Epidermal melanocyte (primary cell): ENCODE data around the gene CDC42BPA.

ENCODE experiments used
- DNase-seq: peaks from one replicate; pipeline ENCODE4 v3.0.0; 2011; ENCODE audit warnings: low spot score; ENCODE audit not compliant: insufficient read length

Gene CDC42BPA

DNA sequence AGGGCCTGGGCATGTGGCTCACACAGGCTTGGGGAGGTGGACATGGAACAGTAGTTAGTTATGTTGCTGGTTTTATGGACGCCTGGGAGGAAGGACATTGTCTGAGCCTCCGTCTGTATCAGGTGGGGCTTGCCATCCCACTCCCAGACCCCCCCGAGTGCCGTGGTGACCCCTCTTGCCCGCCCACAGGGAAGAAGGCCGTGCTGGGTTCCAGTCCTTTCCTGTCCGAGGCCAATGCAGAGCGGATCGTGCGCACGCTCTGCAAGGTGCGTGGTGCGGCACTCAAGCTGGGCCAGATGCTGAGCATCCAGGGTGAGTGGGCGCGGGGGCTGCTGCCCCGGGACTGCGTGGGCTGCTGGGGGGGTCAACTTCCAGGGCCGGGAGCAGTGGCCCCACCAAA lies 336.5 kb downstream of the CDC42BPA start:
- no peak for DNase-seq

DNA sequence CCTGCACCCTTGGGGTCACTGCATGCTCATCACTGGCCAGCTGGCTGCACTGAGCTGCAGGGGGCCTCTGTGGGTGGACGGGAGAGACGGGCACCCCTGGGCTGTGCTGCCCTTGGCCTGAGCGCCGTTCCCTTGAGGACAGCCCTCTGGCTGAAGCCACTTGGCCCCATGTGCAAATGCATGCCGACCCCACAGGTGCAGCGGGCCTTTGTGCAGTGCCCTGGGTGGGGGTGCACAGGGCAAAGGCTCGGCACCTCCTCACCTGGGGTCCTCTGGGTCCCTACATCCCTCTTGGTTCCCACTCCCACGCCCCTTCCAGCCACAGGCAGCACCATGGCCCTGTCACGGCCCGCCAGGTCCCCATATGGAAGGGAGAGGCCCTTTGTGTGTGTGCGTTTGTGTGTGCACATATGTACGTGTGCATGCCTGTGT lies 336.9 kb downstream of the CDC42BPA start:
- DNase-seq = no peak

DNA sequence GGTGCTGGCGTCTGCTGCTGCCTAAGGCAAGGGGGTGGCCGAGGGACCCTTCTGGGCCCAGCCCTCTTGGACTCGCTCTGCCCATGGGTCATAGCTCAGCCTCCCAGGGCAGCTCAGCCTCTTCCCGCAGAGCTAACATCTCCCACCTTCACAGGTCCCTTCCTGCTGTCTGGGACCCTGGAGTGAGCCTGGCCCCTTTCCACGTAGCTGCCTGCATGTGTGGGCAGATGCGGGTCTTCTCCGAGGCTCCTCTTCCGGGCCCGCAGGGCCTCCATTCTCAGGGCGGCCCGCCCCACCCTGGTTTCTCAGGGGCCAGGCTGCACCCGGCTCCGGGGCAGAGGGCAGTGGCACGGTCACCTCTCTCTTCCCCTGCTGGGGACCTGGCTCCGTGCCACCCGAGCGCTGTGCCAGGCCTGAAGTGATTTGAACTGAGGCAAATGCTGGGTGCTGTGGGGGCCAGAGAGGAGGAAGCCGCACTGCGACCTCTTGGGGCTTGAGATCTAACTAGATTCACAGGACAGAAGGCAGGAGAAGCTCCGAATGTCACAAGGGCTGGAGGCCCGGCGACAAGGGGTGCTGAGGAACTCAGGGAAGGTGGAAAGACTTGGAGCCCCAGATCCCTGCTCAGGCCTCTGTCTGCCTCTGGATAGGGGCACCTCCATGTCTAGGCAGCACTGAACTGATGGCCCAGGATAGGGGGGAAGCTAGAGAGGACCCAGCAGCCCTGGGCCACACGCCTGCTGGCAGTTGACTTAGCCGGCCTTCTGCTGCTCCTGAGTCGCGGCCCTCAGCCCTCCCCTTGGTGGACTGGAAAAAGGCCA lies 337.5 kb downstream of the CDC42BPA start:
- DNase-seq = no peak

GRCh38 chr1:226980122-226980560 lies 338.2 kb downstream of the CDC42BPA start:
- no peak for DNase-seq

DNA sequence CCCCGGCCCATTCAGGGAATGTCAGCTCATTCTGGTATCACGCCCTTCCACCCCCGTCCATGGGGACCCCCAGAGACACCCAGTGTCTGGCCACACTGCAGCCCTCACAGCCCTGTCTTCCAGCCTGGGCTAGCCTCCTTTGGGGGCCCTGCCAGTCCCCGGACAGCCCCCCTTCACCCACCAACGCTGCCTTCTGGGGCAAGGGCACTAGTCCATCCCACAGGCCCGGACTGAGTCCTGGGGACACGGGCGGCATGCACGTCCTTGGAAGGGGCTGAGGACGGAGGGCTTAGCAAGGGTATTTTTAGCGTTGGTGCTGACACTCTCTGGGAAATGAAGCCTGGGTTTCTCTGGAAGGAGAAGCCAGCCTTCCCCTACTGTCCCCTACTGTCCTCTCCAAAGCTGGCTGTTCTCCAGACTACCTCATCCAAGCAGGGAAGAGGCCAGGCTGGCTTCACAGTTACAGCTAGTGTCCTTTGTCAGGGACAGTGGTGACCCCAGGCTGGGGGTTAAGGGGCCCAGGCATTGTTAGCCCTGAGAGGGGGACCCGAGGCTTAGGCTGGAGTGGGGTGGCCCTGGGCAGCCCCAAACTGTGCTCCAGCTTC lies 338.7 kb downstream of the CDC42BPA start:
- DNase-seq = no peak

DNA sequence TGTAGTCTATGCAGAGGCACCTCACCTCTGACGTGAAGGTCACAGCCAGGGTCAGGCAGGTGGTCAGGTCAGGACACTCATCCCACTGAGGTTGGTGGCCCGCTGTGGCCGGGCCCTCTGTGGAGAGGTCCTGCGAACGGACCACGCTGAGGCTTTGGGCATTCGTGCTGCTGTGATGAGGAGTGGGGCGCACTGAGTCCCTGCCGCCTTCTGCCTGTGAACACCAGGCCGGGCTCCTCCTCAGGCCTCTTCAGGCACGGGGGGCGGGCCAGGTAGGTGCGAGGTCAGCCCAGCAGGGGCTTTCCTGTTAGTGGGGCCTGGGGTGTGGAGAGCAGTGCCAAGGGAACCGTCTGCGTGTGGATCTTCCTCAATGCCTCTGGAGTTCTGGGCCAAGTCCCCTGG lies 339.2 kb downstream of the CDC42BPA start:
- no peak for DNase-seq

GRCh38 chr1:226978432-226979114 lies 339.7 kb downstream of the CDC42BPA start:
- DNase-seq = no peak

GRCh38 chr1:226977643-226978431 lies 340.5 kb downstream of the CDC42BPA start:
- DNase-seq = no peak

GRCh38 chr1:226976978-226977642 lies 341.2 kb downstream of the CDC42BPA start:
- no peak for DNase-seq

- no peak for DNase-seq
Observed at GRCh38 chr1:226976276-226976977, 341.9 kb downstream of the CDC42BPA start.

GRCh38 chr1:226975259-226976250 lies 342.7 kb downstream of the CDC42BPA start:
- no peak for DNase-seq

GRCh38 chr1:226974544-226975258 lies 343.6 kb downstream of the CDC42BPA start:
- no peak for DNase-seq

DNA sequence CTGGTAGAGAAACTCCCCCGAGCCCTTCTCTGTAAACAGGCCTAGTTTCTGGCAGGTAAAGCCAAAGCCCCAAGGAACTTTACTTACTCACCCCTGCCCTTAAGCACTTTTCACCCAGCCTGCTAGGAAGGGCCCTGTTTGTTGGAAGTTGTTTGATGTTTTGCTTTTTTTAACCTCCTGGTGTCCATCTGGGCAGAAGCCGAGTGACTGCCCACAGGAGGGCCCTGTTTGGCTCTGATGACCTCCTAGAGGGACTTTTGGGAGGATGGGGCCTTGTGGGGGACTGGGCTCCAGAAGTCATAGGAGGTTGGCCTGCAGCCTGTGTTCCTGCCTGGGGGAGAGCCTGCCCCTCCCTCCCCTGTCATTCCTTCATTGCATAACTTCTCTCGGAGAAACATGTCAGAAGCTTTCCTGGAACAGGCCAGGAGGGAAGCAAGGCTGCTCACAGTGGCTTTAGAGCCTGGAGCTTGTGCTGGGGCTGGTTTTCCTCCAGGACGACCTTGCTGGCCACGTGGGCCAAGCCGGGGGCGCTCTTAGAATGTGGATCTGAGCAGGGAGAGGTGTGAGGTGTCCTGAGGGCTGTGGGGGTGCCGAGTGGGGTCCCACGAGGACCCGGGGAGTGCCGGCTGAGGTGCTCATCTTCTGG lies 344.3 kb downstream of the CDC42BPA start:
- DNase-seq = peak; percentile 27

GRCh38 chr1:226973371-226973897 lies 344.9 kb downstream of the CDC42BPA start:
- no peak for DNase-seq

- no peak for DNase-seq
Observed at GRCh38 chr1:226972931-226973330, 345.4 kb downstream of the CDC42BPA start.

DNA sequence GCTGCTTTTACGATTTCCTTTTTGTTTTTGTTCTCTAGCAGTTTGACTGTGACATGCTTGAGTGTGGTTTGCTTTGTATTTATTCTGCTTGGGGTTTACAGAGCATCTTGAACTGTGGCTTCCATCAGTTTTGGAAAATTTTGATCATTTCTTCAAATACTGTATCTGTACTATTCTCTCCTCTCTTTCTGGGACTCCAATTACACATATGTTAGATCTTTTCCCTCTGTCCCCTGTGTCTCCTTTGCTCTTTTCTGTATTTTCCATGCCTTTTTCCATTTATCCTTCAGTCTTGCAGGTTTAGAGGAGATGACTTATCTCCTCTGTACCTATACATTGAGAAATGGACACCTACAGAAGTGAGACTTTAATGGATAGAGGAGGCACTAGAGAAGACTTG lies 346.5 kb downstream of the CDC42BPA start:
- DNase-seq = no peak

DNA sequence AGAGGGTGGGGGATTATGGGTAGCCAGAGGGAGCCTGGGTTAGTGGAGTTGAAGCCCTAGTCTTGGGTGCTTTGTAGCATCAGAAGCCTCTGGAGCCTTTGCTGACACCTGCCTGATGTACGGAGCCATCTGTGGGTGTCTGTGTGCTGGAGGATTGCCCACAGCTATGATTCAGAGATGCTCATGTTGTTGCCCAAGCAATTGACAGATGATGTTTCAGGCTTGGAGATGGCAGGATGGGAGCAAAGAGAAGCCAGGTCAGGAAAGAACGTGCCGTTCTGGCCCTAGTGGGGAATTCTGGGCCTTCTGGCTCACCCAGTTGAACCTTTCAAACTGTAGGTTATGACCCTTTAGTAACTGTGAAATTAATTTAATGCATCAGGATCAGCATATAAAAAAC lies 350.6 kb downstream of the CDC42BPA start:
- DNase-seq = no peak

- no peak for DNase-seq
Observed at GRCh38 chr1:226966683-226967082, 351.6 kb downstream of the CDC42BPA start.
